GM21786 (cell line): Measurements from ENCODE around the gene PML.
"Not testable (repeated sequence)": the region's sequence is repeated elsewhere in the genome, so short reads cannot be mapped to it uniquely, and the experiment has no call there.

Experiments used
- ATAC-seq: cut with Tn5 transposase; IDR thresholded peaks from one replicate; pipeline ENCODE4 v1.9.1; 2021; ENCODE audit not compliant: unreplicated experiment

The PML gene

GRCh38 chr15:73957276-73957675 is 37.2 kb upstream of the PML start:
- ATAC-seq: no peak

GRCh38 chr15:73957785-73958184 is 36.7 kb upstream of the PML start:
- no peak for ATAC-seq

GRCh38 chr15:73959012-73959581 is 35.4 kb upstream of the PML start:
- no peak for ATAC-seq

- ATAC-seq: no peak
Measured at GRCh38 chr15:73959801-73960200, 34.7 kb upstream of the PML start.

GRCh38 chr15:73960472-73961070 is 33.9 kb upstream of the PML start:
- not testable (repeated sequence) for ATAC-seq

- ATAC-seq: no peak
Measured at GRCh38 chr15:73962433-73962832, 32.1 kb upstream of the PML start.

- ATAC-seq: no peak
Measured at GRCh38 chr15:73964736-73965093, 29.8 kb upstream of the PML start.

GRCh38 chr15:73965094-73965757 is 29.3 kb upstream of the PML start:
- peak; percentile 21 for ATAC-seq

GRCh38 chr15:73965758-73966113 is 28.8 kb upstream of the PML start:
- peak; percentile 73 for ATAC-seq

- ATAC-seq: no peak
Measured at GRCh38 chr15:73968461-73968860, 26.1 kb upstream of the PML start.

GRCh38 chr15:73969151-73969759 is 25.3 kb upstream of the PML start:
- no peak for ATAC-seq

GRCh38 chr15:73972984-73973682 is 21.4 kb upstream of the PML start:
- no peak for ATAC-seq

- not testable (repeated sequence) for ATAC-seq
Measured at GRCh38 chr15:73973683-73974200, 20.8 kb upstream of the PML start.

GRCh38 chr15:73975440-73976125 is 18.9 kb upstream of the PML start:
- not testable (repeated sequence) for ATAC-seq

GRCh38 chr15:73978896-73979295 is 15.6 kb upstream of the PML start:
- ATAC-seq: no peak

- ATAC-seq: no peak
Measured at GRCh38 chr15:73979636-73980035, 14.9 kb upstream of the PML start.

- ATAC-seq: no peak
Measured at GRCh38 chr15:73981761-73982221, 12.7 kb upstream of the PML start.

GRCh38 chr15:73982222-73982962 is 12.1 kb upstream of the PML start:
- ATAC-seq: no peak

- no peak for ATAC-seq
Measured at GRCh38 chr15:73983211-73983727, 11.2 kb upstream of the PML start.

GRCh38 chr15:73983773-73984172 is 10.7 kb upstream of the PML start:
- no peak for ATAC-seq
